Transverse colon (tissue), 4 donors: Measurements from ENCODE around the gene ATP6V1F. TPM values are rescaled to one million over a fixed set of nuclear protein-coding genes. Genes with fewer than 3 reads are reported as not detected.

Experiments
- DNase-seq: peaks from one replicate; pipeline ENCODE4 v3.0.0-alpha.2; 2019
- H3K27ac ChIP-seq, 4 donors: fragments of 200-600 bp; sonication (generic); 2 replicates each; pipeline ENCODE4 v1.5.1; 2016 to 2018; ENCODE audit warnings: inconsistent platforms in 4 of 4
- H3K27me3 ChIP-seq: fragments of 200-600 bp; sonication (generic); 2 replicates; pipeline ENCODE4 v1.5.1; 2017; ENCODE audit warnings: inconsistent platforms
- H3K36me3 ChIP-seq, 4 donors: fragments of 200-600 bp; sonication (generic); 2 replicates each; pipeline ENCODE4 v1.5.1; 2017 to 2019; ENCODE audit warnings: inconsistent platforms in 4 of 4
- H3K4me1 ChIP-seq, 4 donors: fragments of 200-600 bp; sonication (generic); 2 replicates each; pipeline ENCODE4 v1.5.1; 2017 to 2020; ENCODE audit warnings: inconsistent platforms in 4 of 4
- H3K4me3 ChIP-seq, 4 donors: fragments of 200-600 bp; sonication (generic); 1 replicate in 1 of 4; 2 replicates in 3 of 4; pipeline versions ENCODE4 v1.5.1 to v1.6.1; 2017 to 2019; ENCODE audit warnings: inconsistent platforms in 4 of 4
- H3K9me3 ChIP-seq, 2 donors: fragments of 200-600 bp; sonication (generic); 2 replicates each; pipeline ENCODE4 v1.5.1; 2017 to 2019; ENCODE audit warnings: inconsistent platforms in 2 of 2
- CTCF ChIP-seq, 5 experiments: fragments of 200-600 bp in 3 of 5; fragments of 450-650 bp in 2 of 5; sonication (generic) in 3 of 5; IDR thresholded peaks; 1 replicate in 2 of 5; 2 replicates in 3 of 5; pipeline ENCODE4 v1.5.1; 2016 to 2017; ENCODE audit warnings: antibody characterized with exemption in 5 of 5, inconsistent platforms in 3 of 5, mild to moderate bottlenecking in 2 of 5, moderate library complexity in 1 of 5
- EP300 ChIP-seq: sonication (generic); formaldehyde crosslinking; IDR thresholded peaks from one replicate; pipeline ENCODE4 v1.6.1; 2017; ENCODE audit warnings: antibody characterized with exemption, low read depth
- POLR2A ChIP-seq: fragments of 450-650 bp; IDR thresholded peaks from one replicate; pipeline ENCODE4 v1.6.1; 2016; ENCODE audit warnings: antibody characterized with exemption, mild to moderate bottlenecking, moderate library complexity
- POLR2AphosphoS5 ChIP-seq, 3 donors: sonication (generic); formaldehyde crosslinking; IDR thresholded peaks; one replicate each; pipeline ENCODE4 v1.6.1; 2016; ENCODE audit warnings: antibody characterized with exemption in 3 of 3
- WGBS, 2 donors: methylation state at CpG; one replicate each; pipeline ENCODE4 v1.1.5; 2018; ENCODE audit warnings: low coverage in 1 of 2; 5-methylcytosine and 5-hydroxymethylcytosine counted together
- in situ Hi-C, 4 donors: fragments of 200-750 bp; cut with MboI; loops; one replicate each; pipeline versions ENCODE4 v1.15.0 to v1.15.1; 2017; ENCODE audit warnings: low sequenced_read_pairs in 3 of 4, low pct_ligation_motif_present in 1 of 4, low pct_unique_long_range_greater_than_20kb in 1 of 4
- intact Hi-C: fragments of 100-400 bp; cut with DNase I; formaldehyde crosslinking; loops from one replicate; pipeline ENCODE4 v1.15.1; 2023; ENCODE audit warnings: low total_unique reads
- total RNA-seq, 4 donors: library from RNA; depleted of rRNA; stranded (reverse); fragments of >200 nt; gene quantifications; one replicate each; pipeline ENCODE4 v1.1.0, GENCODE V29; 2016

The ATP6V1F gene
- total RNA-seq, 4 donors from 2014 or later, result 25.5 to 128 (median 63.2) TPM

DNA sequence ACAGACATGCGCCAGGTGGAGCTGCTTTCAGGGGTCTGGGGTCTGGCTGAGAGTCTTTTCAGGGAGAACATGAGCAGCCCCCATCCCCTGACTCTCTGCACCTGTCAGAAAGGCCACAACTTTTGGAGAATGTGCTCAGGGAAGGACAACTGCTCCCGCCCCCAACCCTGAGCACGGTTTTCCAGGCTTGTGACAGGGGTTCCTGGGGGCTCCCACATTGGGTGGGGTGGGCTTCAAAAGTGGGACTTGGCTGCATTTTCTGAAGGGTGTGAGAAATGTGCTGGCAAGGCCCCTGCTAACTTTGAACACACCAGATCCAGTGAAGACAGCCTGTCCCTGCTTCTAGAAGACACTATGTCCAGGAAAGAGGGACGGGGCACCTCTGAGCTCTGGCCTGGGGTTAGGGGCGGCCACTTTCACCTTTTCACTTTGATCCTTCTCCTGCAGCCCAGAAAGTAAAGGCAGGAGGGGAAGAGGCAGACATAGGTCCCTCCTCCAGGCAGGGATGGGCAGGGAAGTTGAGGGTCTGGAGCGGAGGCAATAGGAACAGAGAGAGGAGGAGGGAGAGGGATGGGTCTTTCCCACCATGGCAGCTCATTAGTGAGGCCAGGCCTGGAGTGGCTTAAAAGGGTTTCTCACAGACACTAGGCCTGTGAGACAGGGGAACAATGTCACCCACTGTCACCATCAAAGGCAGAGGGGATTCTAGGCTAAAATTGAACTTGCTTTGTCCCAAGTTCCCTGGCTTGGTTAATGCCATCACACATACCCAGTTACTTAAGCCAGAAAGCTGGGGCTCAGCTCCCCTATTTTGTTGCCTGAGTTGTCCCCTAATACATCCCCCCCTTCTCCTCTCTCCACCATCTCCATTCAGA, 46.3 kb downstream of the ATP6V1F start:
- Histone ChIP-seq H3K27ac (no peak overlapping the region), H3K27me3 (peaks cover 38% of the 10 kb centered on the region), H3K4me1 (peaks cover 7 to 24% (median 16%) of the 10 kb centered on the region in 4 donors), H3K9me3 (no peaks in the 10 kb centered on the region), H3K4me3 (peak overlapping the region in 1 of 4 donors; percentile 36), H3K36me3 (no peaks in the 10 kb centered on the region)
- intact Hi-C loops, result loop anchor here (5.0 kb wide), 1 partner anchor 183 kb away; no protein-coding TSS in a partner anchor
- in situ Hi-C loops, result loop anchor here in 3 of 4 donors (10.0 kb wide), 2 partner anchors 176 to 186 kb away; no protein-coding TSS in a partner anchor
- no peak for DNase-seq
- TF ChIP-seq EP300 (no peak), CTCF (IDR thresholded peaks at IDR 0.05) (no peak), POLR2A (no peak), POLR2AphosphoS5 (IDR thresholded peaks at IDR 0.05) (no peak)
- 95 to 100% methylated on average over 1 to 6 of the region's 6 CpGs for WGBS, 2 donors

GRCh38 chr7:128909625-128910568, 47.2 kb downstream of the ATP6V1F start:
- H3K27ac ChIP-seq, result no peak overlapping the region
- DNase-seq, result no peak
- H3K36me3 ChIP-seq, result no peaks in the 10 kb centered on the region
- H3K9me3 ChIP-seq, result no peaks in the 10 kb centered on the region
- intact Hi-C loops (loop anchor here (5.0 kb wide), 1 partner anchor 182 kb away; no protein-coding TSS in a partner anchor), in situ Hi-C loops (loop anchor here in 3 of 4 donors (10.0 kb wide), 2 partner anchors 175 to 185 kb away; no protein-coding TSS in a partner anchor)
- H3K27me3 ChIP-seq, result peaks cover 47% of the 10 kb centered on the region
- H3K4me1 ChIP-seq, result peaks cover 7 to 27% (median 20%) of the 10 kb centered on the region in 4 donors
- no peak for TF ChIP-seq POLR2AphosphoS5 (IDR thresholded peaks at IDR 0.05)
- TF ChIP-seq CTCF (IDR thresholded peaks at IDR 0.05), result no peak
- TF ChIP-seq POLR2A, result no peak
- no peak for TF ChIP-seq EP300
- 30% methylated on average over 40 of the region's 42 CpGs; no CpG with 5 or more reads in 1 of the 2 donors for WGBS, 2 donors
- H3K4me3 ChIP-seq, result peak overlapping the region in 2 of 4 donors; percentile 7 to 36

- no peak for TF ChIP-seq POLR2A
- no peak for TF ChIP-seq EP300
- no peak for TF ChIP-seq POLR2AphosphoS5 (IDR thresholded peaks at IDR 0.05)
- 62% methylated on average over 34 of the region's 34 CpGs; no CpG with 5 or more reads in 1 of the 2 donors for WGBS, 2 donors
- intact Hi-C loops (no loop called here), in situ Hi-C loops (no loop called here)
- H3K4me1 ChIP-seq, result peaks cover 7 to 32% (median 25%) of the 10 kb centered on the region in 4 donors
- H3K36me3 ChIP-seq, result no peaks in the 10 kb centered on the region
- no peaks in the 10 kb centered on the region for H3K9me3 ChIP-seq
- peaks cover 53% of the 10 kb centered on the region for H3K27me3 ChIP-seq
- no peak for DNase-seq
- peak within 1 kb of the TSS in 1 of 4 donors; percentile 47 for H3K27ac ChIP-seq
- peak within 1 kb of the TSS in 2 of 4 donors; percentile 7 to 36 for H3K4me3 ChIP-seq
Observed at GRCh38 chr7:128910569-128910945, 47.9 kb downstream of the ATP6V1F start, which contains the start of gene KCP. TSS of gene KCP (minus strand) at chr7:128910709. CDS start at chr7:128910676, 33 bp downstream.

DNA sequence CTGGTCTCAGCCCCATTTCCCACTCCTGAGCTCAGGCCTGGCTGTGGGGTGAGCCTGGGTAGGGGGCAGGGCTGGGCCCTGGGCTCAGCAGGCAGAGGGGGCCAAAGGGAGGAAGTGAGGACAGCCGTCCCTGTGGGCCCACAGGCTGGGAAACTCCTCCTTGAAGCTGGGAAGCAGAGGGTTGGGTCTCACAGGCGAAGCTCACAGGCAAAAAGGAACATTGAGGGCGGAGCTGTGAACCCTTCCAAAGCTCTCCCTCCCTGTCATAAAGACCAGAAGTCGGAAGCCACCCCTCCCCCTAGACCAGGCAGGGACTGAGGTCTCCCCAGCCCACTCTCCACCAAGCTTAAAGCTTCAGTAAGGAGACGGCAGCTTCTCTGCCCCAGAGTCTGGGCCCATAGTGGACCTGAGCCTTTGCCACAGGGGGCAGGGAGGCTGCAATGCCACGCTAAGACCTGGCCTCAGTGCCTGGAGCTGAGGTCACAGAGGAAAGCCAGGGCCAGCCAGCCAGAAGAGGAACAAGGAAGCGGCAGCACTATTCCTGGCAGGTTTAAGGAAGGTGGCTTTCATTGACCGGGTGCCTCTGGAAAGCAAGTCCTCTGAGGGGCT, 48.9 kb downstream of the ATP6V1F start:
- DNase-seq, result peak; percentile 55
- no peak for TF ChIP-seq CTCF (IDR thresholded peaks at IDR 0.05)
- no peak for TF ChIP-seq EP300
- no peak for TF ChIP-seq POLR2A
- TF ChIP-seq POLR2AphosphoS5 (IDR thresholded peaks at IDR 0.05), result no peak
- Histone ChIP-seq H3K9me3 (no peaks in the 10 kb centered on the region), H3K27me3 (peaks cover 63% of the 10 kb centered on the region), H3K4me1 (peaks cover 7 to 37% (median 29%) of the 10 kb centered on the region in 4 donors), H3K36me3 (no peaks in the 10 kb centered on the region), H3K27ac (peak overlapping the region in 1 of 4 donors; percentile 47), H3K4me3 (no peak overlapping the region)
- intact Hi-C loops, result no loop called here
- 63% methylated on average over 8 of the region's 8 CpGs; no CpG with 5 or more reads in 1 of the 2 donors for WGBS, 2 donors
- in situ Hi-C loops, result no loop called here
